CD4-positive, CD25-positive, alpha-beta regulatory T cell (primary cell): Measurements from ENCODE around the gene RPTOR. TPM values are rescaled to one million over a fixed set of nuclear protein-coding genes. Genes with fewer than 3 reads are reported as not detected.
A peak's percentile ranks its signal among the peaks of the same experiment; 100 is the strongest.

Source experiments
- ATAC-seq, 2 donors: fragments of 150-1000 bp; cut with Tn5 transposase; one replicate each; pipeline ENCODE4 v1.10.0; 2021; ENCODE audit warnings: low read depth in 2 of 2, moderate number of reproducible peaks in 2 of 2, moderate library complexity in 1 of 2
- DNase-seq, 3 donors: peaks; one replicate each; pipeline versions ENCODE4 v3.0.0 to v3.0.0-alpha.2; 2012 to 2022; ENCODE audit warnings: mixed read lengths in 1 of 3
- H3K27ac ChIP-seq: one replicate; pipeline ENCODE4 v1.7.0; 2013; ENCODE audit warnings: mild to moderate bottlenecking, low read length; ENCODE audit not compliant: insufficient read depth, poor library complexity, severe bottlenecking
- H3K27me3 ChIP-seq: one replicate; pipeline ENCODE4 v1.7.0; 2013; ENCODE audit warnings: low read length; ENCODE audit not compliant: control insufficient read depth, insufficient read depth
- H3K36me3 ChIP-seq: one replicate; pipeline ENCODE4 v1.7.0; 2013; ENCODE audit warnings: mild to moderate bottlenecking, low read length, moderate library complexity; ENCODE audit not compliant: control insufficient read depth, insufficient read depth
- H3K4me1 ChIP-seq: 2 replicates; pipeline ENCODE4 v1.7.0; 2013; ENCODE audit warnings: mild to moderate bottlenecking, low read length; ENCODE audit not compliant: insufficient read depth, control insufficient read depth, poor library complexity, severe bottlenecking
- H3K4me3 ChIP-seq: one replicate; pipeline ENCODE4 v1.7.0; 2013; ENCODE audit warnings: low read depth, mild to moderate bottlenecking, low read length, moderate library complexity
- H3K9me3 ChIP-seq, 2 experiments: 1 replicate in 1 of 2; 2 replicates in 1 of 2; pipeline ENCODE4 v1.7.0; 2013; ENCODE audit warnings: low read length in 2 of 2, mild to moderate bottlenecking in 1 of 2, moderate library complexity in 1 of 2; ENCODE audit not compliant: control insufficient read depth in 2 of 2
- H3K27ac Mint-ChIP-seq, 3 donors: one replicate each; pipeline ENCODE4 v1.8.0; 2020 to 2022; ENCODE audit warnings: mild to moderate bottlenecking in 3 of 3, mixed read lengths in 3 of 3, moderate library complexity in 2 of 3
- H3K27me3 Mint-ChIP-seq: one replicate; pipeline ENCODE4 v1.8.0; 2022; ENCODE audit warnings: mild to moderate bottlenecking, mixed read lengths
- H3K36me3 Mint-ChIP-seq: one replicate; pipeline ENCODE4 v1.8.0; 2020; ENCODE audit warnings: mixed read lengths
- H3K4me1 Mint-ChIP-seq, 4 donors: one replicate each; pipeline ENCODE4 v1.8.0; 2020 to 2022; ENCODE audit warnings: mixed read lengths in 4 of 4, mild to moderate bottlenecking in 1 of 4
- H3K4me3 Mint-ChIP-seq, 4 donors: one replicate each; pipeline ENCODE4 v1.8.0; 2020 to 2022; ENCODE audit warnings: mild to moderate bottlenecking in 4 of 4, mixed read lengths in 4 of 4, moderate library complexity in 3 of 4
- H3K9me3 Mint-ChIP-seq, 7 donors: one replicate each; pipeline ENCODE4 v1.8.0; 2020 to 2022; ENCODE audit warnings: mixed read lengths in 7 of 7, mild to moderate bottlenecking in 3 of 7, moderate library complexity in 2 of 7
- polyA plus RNA-seq, 4 donors: library from polyadenylated mRNA; unstranded; fragments of 300-500 nt; fragmentation: Illumina TruSeq; gene quantifications; one replicate each; pipeline ENCODE4 v1.2.3, GENCODE V29; 2021
- total RNA-seq: library from RNA; stranded (reverse); gene quantifications from one replicate; pipeline ENCODE4 v1.2.3, GENCODE V29; 2022

The RPTOR gene
- total and polyA plus RNA-seq, 5 donors from 2014 or later, result 4.7 to 70.1 (median 8.2) TPM

GRCh38 chr17:80912476-80912875, 367.8 kb downstream of the RPTOR start:
- Mint-ChIP-seq H3K4me3 (no peak overlapping the region), H3K27me3 (no peaks in the 10 kb centered on the region), H3K4me1 (peaks cover 0 to 6% (median under 1%) of the 10 kb centered on the region in 4 donors), H3K36me3 (peaks cover 27% of the 10 kb centered on the region), H3K9me3 (no peaks in the 10 kb centered on the region), H3K27ac (no peak overlapping the region)
- no peaks in the 10 kb centered on the region for H3K9me3 ChIP-seq
- no peak overlapping the region for H3K4me3 ChIP-seq
- H3K27ac ChIP-seq, result no peak overlapping the region
- peaks cover 6% of the 10 kb centered on the region for H3K36me3 ChIP-seq
- H3K27me3 ChIP-seq, result no peaks in the 10 kb centered on the region
- no peaks in the 10 kb centered on the region for H3K4me1 ChIP-seq
- ATAC-seq, result no peak
- no peak for DNase-seq

- ATAC-seq (no peak), DNase-seq (no peak)
- H3K27ac Mint-ChIP-seq, result no peak overlapping the region
- Histone ChIP-seq H3K27ac (no peak overlapping the region), H3K27me3 (no peaks in the 10 kb centered on the region), H3K9me3 (no peaks in the 10 kb centered on the region), H3K4me1 (no peaks in the 10 kb centered on the region), H3K36me3 (peaks cover 13% of the 10 kb centered on the region), H3K4me3 (no peak overlapping the region)
- no peaks in the 10 kb centered on the region for H3K9me3 Mint-ChIP-seq
- H3K36me3 Mint-ChIP-seq, result peaks cover 26% of the 10 kb centered on the region
- H3K4me1 Mint-ChIP-seq, result peaks cover 0 to 6% (median under 1%) of the 10 kb centered on the region in 4 donors
- H3K4me3 Mint-ChIP-seq, result no peak overlapping the region
- no peaks in the 10 kb centered on the region for H3K27me3 Mint-ChIP-seq
Measured at GRCh38 chr17:80913928-80914821, 369.5 kb downstream of the RPTOR start.

- no peak for DNase-seq
- H3K4me1 ChIP-seq, result no peaks in the 10 kb centered on the region
- H3K36me3 Mint-ChIP-seq, result peaks cover 12% of the 10 kb centered on the region
- ATAC-seq, result no peak
- no peak overlapping the region for H3K4me3 Mint-ChIP-seq
- H3K36me3 ChIP-seq, result peaks cover 13% of the 10 kb centered on the region
- peaks cover 0 to 2% (median 0%) of the 10 kb centered on the region in 4 donors for H3K4me1 Mint-ChIP-seq
- no peaks in the 10 kb centered on the region for H3K9me3 Mint-ChIP-seq
- H3K27me3 ChIP-seq, result no peaks in the 10 kb centered on the region
- H3K27ac Mint-ChIP-seq, result no peak overlapping the region
- no peak overlapping the region for H3K27ac ChIP-seq
- no peaks in the 10 kb centered on the region for H3K9me3 ChIP-seq
- H3K27me3 Mint-ChIP-seq, result no peaks in the 10 kb centered on the region
- no peak overlapping the region for H3K4me3 ChIP-seq
Measured at GRCh38 chr17:80916246-80916645, 371.6 kb downstream of the RPTOR start.

- no peak overlapping the region for H3K4me3 Mint-ChIP-seq
- no peak overlapping the region for H3K4me3 ChIP-seq
- ATAC-seq, result no peak
Measured at GRCh38 chr17:80917716-80918560, 373.3 kb downstream of the RPTOR start.

GRCh38 chr17:80918731-80919130, 374.1 kb downstream of the RPTOR start:
- Mint-ChIP-seq H3K27ac (no peak overlapping the region), H3K27me3 (no peaks in the 10 kb centered on the region), H3K4me3 (no peak overlapping the region), H3K4me1 (peaks cover 0 to 2% (median 0%) of the 10 kb centered on the region in 4 donors), H3K36me3 (peaks cover 11% of the 10 kb centered on the region), H3K9me3 (no peaks in the 10 kb centered on the region)
- ATAC-seq, result no peak
- Histone ChIP-seq H3K36me3 (peaks cover 12% of the 10 kb centered on the region), H3K4me1 (no peaks in the 10 kb centered on the region), H3K4me3 (no peak overlapping the region), H3K27ac (no peak overlapping the region), H3K27me3 (no peaks in the 10 kb centered on the region), H3K9me3 (no peaks in the 10 kb centered on the region)
- no peak for DNase-seq

More at GRCh38 chr17:80917716-80918560, 373.3 kb downstream of the RPTOR start:
- Histone ChIP-seq H3K4me1 (no peaks in the 10 kb centered on the region), H3K36me3 (peaks cover 10% of the 10 kb centered on the region), H3K9me3 (no peaks in the 10 kb centered on the region), H3K27me3 (no peaks in the 10 kb centered on the region), H3K27ac (no peak overlapping the region)
- no peak for DNase-seq
- Mint-ChIP-seq H3K27me3 (no peaks in the 10 kb centered on the region), H3K4me1 (peaks cover 0 to 2% (median 0%) of the 10 kb centered on the region in 4 donors), H3K9me3 (no peaks in the 10 kb centered on the region), H3K36me3 (peaks cover 12% of the 10 kb centered on the region), H3K27ac (peak overlapping the region in 1 of 3 donors; percentile 22)

- Mint-ChIP-seq H3K4me1 (peaks cover 0 to 2% (median 0%) of the 10 kb centered on the region in 4 donors), H3K27ac (no peak overlapping the region), H3K36me3 (peaks cover 13% of the 10 kb centered on the region), H3K4me3 (no peak overlapping the region), H3K27me3 (no peaks in the 10 kb centered on the region), H3K9me3 (no peaks in the 10 kb centered on the region)
- Histone ChIP-seq H3K4me3 (no peak overlapping the region), H3K36me3 (peaks cover 17% of the 10 kb centered on the region), H3K27ac (no peak overlapping the region), H3K4me1 (no peaks in the 10 kb centered on the region), H3K9me3 (no peaks in the 10 kb centered on the region), H3K27me3 (no peaks in the 10 kb centered on the region)
- no peak for DNase-seq
- ATAC-seq, result no peak
Measured at GRCh38 chr17:80919331-80920311, 375.0 kb downstream of the RPTOR start.

GRCh38 chr17:80920441-80920840, 375.8 kb downstream of the RPTOR start:
- H3K36me3 Mint-ChIP-seq, result peaks cover 13% of the 10 kb centered on the region
- no peak for ATAC-seq

More at GRCh38 chr17:80920441-80920840, 375.8 kb downstream of the RPTOR start:
- Histone ChIP-seq H3K4me1 (no peaks in the 10 kb centered on the region), H3K4me3 (no peak overlapping the region), H3K27ac (no peak overlapping the region), H3K27me3 (no peaks in the 10 kb centered on the region), H3K9me3 (no peaks in the 10 kb centered on the region), H3K36me3 (peaks cover 23% of the 10 kb centered on the region)
- Mint-ChIP-seq H3K9me3 (no peaks in the 10 kb centered on the region), H3K27ac (peak overlapping the region in 2 of 3 donors; percentile 14 to 46), H3K27me3 (no peaks in the 10 kb centered on the region), H3K4me3 (no peak overlapping the region), H3K4me1 (peaks cover 0 to 2% (median 0%) of the 10 kb centered on the region in 4 donors)
- no peak for DNase-seq
